ENCODE measurements around the gene ANTXRL.
A peak's percentile ranks its signal among the peaks of the same experiment; 100 is the strongest.
"Not testable (repeated sequence)": the region's sequence is repeated elsewhere in the genome, so short reads cannot be mapped to it uniquely, and the experiment has no call there.

The ANTXRL gene

GRCh38 chr10:46306516-46307184 is 19.9 kb downstream of the ANTXRL start:
- DNase-seq: no peak

GRCh38 chr10:46307281-46308112 is 20.7 kb downstream of the ANTXRL start:
- no peak for DNase-seq

GRCh38 chr10:46308113-46308415 is 21.3 kb downstream of the ANTXRL start:
- no peak for DNase-seq

GRCh38 chr10:46308666-46309450 is 22.1 kb downstream of the ANTXRL start:
- DNase-seq: no peak

GRCh38 chr10:46309511-46310142 is 22.8 kb downstream of the ANTXRL start:
- DNase-seq: no peak

- DNase-seq: no peak
Measured at GRCh38 chr10:46310143-46310514, 23.3 kb downstream of the ANTXRL start.

GRCh38 chr10:46310851-46311250 is 24.1 kb downstream of the ANTXRL start:
- DNase-seq: no peak

GRCh38 chr10:46311501-46311951 is 24.7 kb downstream of the ANTXRL start:
- no peak for DNase-seq

GRCh38 chr10:46311961-46312431 is 25.2 kb downstream of the ANTXRL start:
- not testable (repeated sequence) for DNase-seq

GRCh38 chr10:46312953-46313352 is 26.2 kb downstream of the ANTXRL start:
- DNase-seq: no peak

- DNase-seq: no peak
Measured at GRCh38 chr10:46314071-46314470, 27.3 kb downstream of the ANTXRL start.

GRCh38 chr10:46315071-46315860 is 28.5 kb downstream of the ANTXRL start:
- not testable (repeated sequence) for DNase-seq

- no peak for DNase-seq
Measured at GRCh38 chr10:46317370-46317769, 30.6 kb downstream of the ANTXRL start.

GRCh38 chr10:46317889-46318288 is 31.1 kb downstream of the ANTXRL start:
- no peak for DNase-seq

GRCh38 chr10:46318799-46319198 is 32.0 kb downstream of the ANTXRL start:
- DNase-seq: no peak

GRCh38 chr10:46319389-46319788 is 32.6 kb downstream of the ANTXRL start:
- DNase-seq: no peak

GRCh38 chr10:46321770-46322169 is 35.0 kb downstream of the ANTXRL start:
- DNase-seq: no peak

- no peak for DNase-seq
Measured at GRCh38 chr10:46323176-46323575, 36.4 kb downstream of the ANTXRL start.

GRCh38 chr10:46325021-46325420 is 38.2 kb downstream of the ANTXRL start:
- peak in 1 of 58 donors; percentile 13 for DNase-seq

GRCh38 chr10:46326066-46326465 is 39.3 kb downstream of the ANTXRL start:
- no peak for DNase-seq

- no peak for DNase-seq
Measured at GRCh38 chr10:46326971-46327370, 40.2 kb downstream of the ANTXRL start.

Data from anterior cingulate cortex (tissue), 58 donors.